GM19397 (cell line): ENCODE results near the gene RASSF3.
"Not testable (repeated sequence)": the region's sequence is repeated elsewhere in the genome, so short reads cannot be mapped to it uniquely, and the experiment has no call there.

ENCODE experiments used
- ATAC-seq: cut with Tn5 transposase; IDR thresholded peaks from one replicate; pipeline ENCODE4 v1.9.1; 2021; ENCODE audit warnings: mild to moderate bottlenecking, moderate library complexity; ENCODE audit not compliant: unreplicated experiment

RASSF3 gene

DNA sequence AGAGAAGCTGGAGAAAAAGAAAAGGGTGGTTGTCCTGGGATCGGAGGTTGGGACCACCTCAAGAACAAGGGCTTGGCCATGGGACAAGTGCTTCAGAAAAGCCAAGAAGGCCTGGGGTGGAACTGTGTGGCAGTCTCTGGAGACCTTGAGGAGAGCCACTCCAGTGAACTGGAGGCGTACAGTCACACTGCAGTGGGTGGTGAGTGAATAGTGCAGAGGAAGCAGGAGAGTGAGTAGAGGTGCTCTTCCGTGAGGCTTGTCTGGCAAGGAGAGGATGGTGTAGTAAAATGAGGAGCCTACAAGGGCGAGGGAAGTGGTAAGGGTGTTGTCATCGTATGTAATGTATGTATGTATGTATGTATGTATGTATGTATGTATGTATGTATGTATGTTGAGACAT, 20.9 kb downstream of the RASSF3 start:
- ATAC-seq = peak; percentile 69

DNA sequence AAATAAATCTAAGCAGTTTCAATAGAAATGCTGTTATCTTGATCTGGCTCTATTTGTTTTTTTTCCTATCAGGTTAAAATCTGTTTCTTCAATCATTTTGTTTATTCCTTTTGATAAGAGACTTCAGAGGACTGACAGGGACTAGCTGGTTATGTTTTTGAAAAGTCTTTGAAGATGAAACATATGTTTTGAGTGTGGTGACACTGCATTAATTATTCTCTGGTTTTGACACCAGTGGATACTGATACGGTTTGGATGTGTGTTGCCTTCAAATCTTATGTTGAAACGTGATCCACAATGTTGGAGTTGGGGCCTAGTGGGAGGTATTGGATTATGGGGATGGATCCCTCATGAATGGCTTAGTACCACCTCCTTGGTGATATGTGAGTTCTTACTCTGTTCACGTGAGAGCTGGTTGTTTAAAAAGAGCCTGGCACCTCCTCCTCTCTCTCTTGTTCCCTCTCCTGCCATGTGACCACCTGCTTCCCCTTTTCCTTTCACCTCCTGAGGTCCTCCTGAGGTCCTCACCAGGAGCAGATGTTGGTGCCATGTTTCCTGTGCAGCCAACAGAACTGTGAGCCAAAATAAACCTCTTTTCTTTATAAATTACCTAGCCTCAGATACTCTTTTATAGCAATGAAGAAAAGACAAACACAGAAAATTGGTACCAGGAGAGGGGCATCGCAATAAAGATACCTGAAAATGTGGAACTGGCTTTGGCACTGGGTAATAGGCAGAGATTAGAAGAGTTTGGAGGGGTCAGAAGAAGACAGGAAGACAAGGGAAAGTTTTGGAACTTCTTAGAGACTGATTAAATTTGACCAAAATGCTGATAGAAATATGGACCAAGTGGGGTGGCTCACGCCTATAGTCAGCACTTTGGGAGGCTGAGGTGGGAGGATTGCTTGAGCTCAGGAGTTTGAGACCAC, 23.0 kb downstream of the RASSF3 start:
- ATAC-seq = no peak

DNA sequence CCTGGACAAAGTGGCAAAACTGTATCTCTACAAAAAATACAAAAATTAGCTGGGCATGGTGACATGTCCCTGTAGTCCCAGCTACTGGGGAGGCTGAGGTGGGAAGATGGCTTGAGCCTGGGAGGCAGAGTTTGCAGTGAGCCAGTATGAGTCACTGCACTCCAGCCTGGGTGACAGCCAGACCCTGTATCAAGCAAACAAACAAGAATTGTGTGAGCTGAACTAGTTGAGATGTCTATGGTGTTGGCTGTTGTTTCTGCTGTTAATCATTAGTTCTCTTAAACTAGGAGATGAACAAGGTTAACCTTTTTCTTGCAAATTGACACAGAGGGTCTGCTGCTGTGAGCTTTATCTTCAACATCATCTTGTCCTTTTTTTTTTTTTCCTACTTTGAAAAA, 23.6 kb downstream of the RASSF3 start:
- no peak for ATAC-seq

DNA sequence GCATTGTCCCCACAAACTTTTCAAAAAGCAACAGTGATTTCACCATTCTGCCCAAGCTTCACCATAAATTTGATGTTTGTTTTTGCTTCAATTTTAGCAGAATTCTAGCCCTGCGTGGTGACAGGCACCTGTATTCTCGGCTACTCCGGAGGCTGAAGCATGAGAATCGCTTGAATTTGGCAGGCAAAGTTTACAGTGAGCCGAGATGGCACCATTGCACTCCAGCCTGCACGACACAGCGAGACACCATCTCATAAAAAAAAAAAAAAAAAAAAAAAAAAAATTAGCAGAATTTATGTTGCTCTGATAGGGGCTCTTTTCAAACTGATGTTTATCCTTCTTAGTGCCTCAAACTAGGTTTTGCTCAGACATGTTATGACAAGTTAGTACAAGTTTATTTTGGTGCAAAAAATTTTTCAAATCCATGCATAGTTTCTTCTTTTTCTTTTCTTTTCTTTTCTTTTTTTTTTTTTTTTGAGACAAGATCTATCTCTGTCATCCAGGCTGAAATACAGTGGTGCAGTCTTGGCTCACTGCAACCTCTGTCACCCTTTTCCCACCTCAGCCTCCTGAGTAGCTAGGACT, 24.3 kb downstream of the RASSF3 start:
- ATAC-seq = no peak

DNA sequence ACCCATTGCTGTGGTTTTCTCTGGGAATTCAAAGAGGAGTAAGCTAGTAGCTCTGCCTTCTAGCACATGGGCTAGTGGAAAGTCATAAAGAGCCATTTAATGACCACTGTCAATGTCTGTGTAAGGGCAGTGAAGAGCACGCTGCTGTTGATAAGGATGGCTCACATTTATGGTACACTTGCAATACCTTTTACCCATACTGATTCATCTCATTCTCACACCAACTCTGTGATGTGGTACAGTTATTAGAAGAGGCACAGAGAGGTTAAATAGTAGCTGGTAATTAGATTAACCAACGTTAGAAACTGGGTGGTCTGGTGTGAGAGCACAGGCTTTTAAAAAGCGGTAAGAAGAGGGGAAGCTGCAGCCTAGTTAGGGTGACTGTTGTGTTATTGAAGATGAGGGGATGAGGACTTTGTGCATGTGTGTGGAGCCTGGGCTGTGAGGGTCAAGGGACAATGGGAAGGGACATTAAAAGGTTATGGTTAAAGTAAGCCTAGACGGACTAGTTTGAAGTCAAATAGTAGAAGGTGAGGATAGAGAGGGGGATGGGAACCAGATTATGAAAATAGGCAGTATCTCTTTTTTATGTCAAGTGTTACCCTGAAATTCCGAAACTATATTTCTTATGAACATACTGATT, 25.2 kb downstream of the RASSF3 start:
- ATAC-seq = no peak

DNA sequence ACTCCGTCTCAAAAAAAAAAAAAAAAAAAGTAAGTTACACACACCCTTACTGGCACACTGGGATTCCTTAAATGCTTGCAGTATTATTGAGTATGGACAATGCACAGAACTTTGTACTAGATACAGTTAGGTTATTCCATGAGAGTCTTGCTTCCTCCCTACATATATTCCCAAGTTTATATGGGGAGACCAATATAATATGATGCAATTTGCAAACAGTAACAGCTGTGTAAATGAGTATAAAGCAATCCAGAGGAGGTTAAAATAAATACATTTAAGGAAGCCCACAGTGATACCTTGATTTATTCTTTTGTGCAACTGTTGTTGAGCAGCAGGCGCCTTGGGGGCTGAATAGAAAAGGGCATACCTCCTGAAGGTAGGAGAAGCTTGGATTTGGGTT, 26.6 kb downstream of the RASSF3 start:
- no peak for ATAC-seq

DNA sequence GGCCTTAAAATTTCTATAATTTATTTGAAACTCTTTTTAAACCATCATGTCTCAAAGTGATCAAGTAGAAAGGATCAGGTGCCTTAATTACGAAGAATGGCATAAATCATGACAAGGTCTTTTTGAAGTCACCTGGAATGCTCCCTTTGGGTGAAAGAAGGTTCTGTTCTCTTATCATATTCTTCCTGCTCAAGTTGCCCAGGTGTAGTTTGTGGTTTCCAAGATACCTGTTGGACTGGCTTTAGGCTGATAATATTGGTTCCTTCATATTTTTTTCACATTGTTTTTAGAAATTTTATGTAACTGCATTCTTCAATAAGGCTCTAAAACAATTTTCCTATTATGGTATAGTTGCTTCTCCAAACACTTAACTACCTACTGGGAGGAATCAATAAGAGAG, 29.2 kb downstream of the RASSF3 start:
- ATAC-seq = no peak

DNA sequence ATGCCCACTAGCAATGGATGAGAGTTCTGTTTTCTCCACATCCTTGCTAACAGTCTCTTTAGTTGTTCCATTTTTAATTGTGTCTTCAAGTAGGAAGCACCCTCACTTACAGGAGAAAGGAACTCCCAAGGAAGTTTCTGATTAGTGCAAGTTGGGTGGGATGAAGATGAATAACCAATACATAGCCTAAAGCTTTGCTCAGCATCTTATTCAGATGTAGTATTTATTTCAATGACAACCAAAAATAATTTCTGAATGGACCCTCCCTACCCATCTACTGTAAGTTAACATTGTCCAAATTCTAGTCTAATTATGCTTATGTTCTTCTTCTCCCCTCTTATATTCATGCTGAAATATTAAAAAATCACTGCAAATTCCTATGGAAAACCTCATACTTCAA, 36.0 kb downstream of the RASSF3 start:
- no peak for ATAC-seq

DNA sequence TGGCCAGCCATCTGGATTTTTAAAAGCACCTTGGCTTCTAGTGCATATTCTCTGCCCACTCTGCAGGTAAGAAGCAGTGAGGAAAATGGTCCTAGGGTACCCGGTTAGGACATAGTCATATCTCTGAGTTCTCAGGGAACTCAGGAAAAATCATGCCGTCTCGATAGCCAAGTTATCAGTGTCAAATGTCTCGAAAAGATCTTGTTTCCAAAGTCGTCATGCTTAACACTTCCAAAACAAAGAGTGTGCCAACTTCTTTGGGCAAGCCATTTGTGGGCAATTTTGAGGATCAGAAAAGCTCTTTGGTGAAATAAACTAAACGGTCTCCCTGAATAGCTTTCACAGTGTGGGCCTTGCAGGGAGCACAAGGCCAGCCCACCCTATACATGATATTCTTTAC, 39.2 kb downstream of the RASSF3 start:
- no peak for ATAC-seq

DNA sequence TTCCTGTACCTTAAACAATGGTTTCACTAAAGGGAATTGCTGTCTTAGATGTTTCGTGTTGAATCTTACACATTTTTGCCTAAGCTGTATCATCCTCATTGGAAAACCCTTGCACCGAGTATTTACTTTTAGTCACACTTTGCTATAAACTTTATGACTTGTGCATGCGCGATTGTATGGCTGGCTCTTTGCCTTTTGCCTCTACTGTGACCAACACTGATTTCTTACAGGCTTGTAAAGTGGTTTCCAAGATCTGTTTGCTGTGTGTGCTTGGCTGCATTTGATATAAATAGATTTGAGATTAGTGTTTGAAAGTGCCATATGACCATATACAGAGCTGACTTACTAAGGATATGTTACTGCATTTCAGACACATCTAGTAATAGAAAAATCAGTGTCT, 40.5 kb downstream of the RASSF3 start:
- ATAC-seq = no peak

DNA sequence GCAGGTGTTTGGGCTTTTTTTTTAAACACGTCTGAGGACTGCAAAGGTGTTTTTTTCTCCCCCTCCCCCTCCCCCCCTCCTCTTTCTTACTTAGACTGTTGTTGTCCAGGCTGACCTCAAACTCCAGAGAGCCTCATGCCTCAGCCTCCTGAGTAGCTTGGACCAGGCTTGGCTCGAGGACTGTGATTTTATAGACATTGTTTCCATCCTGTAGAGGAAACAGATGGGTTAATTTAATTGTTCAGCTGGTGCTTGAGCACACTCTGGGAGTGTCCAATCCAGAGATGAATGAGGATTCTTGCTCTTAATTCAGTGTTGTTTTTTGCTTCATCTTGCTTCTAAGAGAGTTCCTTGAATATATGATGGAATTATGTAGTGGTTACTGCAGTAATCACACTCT, 42.1 kb downstream of the RASSF3 start:
- ATAC-seq = no peak

DNA sequence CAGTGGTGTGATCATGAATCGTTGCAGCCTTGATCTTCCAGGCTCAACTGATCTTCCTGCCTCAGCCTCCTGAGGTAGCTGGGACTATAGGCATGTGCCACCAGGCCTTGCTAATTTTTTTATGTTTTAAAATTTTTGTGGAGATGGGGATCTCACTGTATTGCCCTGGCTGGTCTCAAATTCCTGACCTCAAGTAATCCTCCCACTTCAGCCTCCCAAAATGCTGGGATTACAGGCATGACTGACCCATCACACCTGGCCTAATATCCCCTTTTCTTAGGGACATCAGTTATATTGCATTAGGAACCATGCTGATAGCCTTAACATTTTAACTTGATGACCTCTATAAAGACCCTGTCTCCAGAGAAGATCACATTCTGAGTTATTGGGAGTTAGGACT, 42.8 kb downstream of the RASSF3 start:
- ATAC-seq = no peak

DNA sequence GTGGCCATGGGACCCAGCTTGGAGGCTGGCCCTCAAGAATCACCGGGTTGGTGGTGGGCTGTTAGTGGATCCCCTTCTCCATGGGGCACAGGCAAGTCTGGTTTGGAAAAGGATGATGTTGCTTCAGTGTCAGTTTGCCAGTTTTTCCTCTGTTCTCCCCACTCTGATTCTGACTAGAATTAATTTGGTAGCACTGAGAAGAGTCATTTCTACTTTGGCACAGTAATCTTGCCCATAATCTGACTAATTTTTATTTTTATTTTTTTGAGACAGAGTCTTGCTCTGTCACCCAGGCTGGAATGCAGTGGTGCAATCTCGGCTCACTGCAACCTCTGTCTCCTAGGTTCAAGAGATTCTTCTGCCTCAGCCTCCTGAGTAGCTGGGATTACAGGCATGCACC, 43.6 kb downstream of the RASSF3 start:
- ATAC-seq = not testable (repeated sequence)

DNA sequence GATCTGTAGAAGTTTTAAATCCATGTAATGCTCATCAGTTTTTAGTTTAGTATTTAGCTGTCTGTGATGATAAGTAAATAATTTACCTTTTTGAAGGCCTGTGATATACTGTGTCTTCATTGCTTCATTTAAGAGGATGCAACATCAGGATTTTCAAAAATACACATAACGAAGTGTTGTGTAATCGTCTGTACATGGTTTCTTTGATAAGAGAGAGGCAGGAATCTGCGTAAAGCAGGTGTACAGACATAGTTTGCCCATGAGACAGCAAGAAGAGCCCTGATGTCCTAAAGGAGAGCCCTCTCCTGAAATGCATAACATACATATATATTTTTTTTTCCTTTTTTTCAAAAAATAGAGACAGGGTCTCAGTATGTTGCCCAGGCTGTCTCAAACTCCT, 44.8 kb downstream of the RASSF3 start:
- no peak for ATAC-seq

DNA sequence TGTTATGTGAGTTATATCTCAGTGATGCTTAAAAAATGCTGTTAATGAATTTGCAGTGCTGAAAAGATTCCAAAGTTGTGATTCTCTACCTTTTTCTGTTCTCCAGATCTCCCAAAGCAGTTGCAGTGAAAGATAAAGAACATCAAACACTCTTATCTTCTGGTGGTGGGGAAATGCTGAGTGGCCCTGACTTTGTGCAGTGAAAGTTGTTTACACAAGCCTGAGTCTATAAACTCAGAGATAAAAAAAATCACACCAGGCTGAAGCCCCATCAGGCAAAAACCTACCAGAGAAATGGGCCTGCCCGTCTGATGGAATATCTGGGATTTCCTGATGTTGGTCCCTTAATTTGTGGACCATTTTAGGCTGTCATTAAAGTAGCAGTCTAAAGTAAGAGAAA, 46.1 kb downstream of the RASSF3 start:
- ATAC-seq = no peak

DNA sequence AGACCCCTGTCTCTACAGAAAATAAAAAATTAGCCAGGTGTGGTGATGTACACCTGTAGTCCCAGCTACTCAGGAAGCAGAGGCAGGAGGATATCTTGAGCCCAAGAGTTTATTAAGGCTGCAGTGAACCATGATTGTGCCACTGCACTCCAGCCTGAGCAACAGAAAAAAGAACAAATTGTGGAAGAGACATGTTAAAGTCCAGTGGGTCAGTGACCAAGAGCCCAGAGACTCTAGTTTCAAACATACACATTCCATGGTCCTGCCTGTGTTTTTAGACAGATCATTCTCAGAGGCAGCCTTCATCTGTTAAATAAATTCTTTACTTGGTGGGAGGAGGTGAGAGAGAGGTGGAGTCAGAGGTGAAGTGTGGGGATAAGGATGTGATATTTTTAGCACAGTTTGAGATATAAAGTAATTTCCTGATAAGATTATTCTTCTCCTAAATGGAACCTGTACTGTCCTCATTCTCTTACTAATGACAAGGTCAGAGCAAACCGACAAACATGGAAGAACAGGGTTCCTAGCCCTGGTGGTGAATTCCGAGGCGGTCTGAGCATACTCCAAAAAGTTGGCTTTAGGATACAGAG, 48.7 kb downstream of the RASSF3 start:
- ATAC-seq = no peak

DNA sequence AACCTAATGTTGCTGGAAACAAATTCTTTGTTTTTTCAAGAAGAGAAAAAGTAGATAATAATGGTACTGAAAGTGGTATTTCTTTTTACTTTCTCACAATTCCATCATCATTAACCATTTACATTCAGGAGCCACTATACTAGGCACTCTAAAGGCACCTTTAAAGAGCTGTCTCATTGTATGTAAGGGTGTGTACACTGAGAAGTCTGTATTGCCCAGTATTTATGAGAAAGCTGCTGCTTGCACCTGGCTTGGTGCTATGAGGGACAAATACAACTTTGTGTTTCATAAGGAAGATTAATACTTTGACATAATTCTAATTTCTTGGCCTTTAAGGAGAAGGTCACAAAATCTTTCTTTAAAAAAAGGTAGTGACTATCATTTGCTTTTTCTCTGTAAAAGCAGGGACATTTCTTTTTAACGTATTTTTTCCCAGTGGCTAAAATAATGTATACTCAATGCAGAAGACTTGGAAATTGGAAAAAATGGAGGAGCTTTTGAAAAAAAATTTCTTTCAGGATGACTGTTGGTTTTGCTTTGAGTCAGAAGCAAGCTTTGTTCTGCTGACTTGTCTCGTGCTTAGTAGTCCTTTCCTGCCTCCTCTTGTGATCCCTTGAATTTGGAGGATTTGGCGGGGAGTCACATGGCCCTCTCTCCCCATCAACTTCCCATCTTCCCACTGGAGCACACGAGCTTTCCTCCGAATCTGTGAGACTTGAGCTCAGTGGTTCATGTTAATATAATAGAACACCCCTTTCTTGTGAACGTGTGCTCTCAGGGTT, 50.1 kb downstream of the RASSF3 start:
- no peak for ATAC-seq

DNA sequence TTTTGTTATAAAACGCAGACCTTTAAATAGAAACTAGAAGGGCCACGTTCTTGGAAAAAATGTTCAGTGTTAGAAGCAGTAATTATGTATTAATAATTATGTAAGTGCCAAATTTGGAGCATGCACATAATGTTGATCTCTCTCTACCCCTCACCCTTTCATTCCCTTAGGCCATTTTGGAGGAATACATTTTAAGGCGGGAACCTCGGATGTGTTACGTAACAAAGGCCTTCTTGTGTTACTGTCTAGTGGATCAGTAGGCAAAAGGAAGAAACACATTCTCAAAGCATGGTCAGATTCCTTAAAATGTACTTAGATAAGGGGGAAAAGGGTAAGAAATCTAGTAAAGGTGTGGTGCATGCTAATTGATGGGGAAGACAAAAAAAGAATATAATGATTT, 52.7 kb downstream of the RASSF3 start:
- no peak for ATAC-seq

DNA sequence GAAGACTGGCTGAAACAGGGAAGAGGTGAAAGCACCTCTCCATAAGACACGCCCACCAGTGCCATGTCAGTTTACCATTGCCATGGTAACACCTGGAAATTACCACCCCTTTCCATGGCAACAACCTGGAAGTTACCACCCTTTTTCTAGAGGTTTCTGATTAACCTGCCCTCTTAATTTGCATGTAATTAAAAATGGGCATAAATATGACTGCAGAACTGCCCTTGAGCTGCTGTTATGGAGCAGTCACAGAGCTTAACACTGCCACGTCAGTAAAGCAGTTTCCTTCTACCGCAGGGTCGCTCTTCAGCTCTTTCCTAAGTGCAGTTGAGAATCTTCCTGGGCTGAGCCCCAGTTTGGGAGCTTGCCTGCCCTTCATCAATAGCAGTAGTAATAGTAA, 55.2 kb downstream of the RASSF3 start:
- peak; percentile 36 for ATAC-seq

DNA sequence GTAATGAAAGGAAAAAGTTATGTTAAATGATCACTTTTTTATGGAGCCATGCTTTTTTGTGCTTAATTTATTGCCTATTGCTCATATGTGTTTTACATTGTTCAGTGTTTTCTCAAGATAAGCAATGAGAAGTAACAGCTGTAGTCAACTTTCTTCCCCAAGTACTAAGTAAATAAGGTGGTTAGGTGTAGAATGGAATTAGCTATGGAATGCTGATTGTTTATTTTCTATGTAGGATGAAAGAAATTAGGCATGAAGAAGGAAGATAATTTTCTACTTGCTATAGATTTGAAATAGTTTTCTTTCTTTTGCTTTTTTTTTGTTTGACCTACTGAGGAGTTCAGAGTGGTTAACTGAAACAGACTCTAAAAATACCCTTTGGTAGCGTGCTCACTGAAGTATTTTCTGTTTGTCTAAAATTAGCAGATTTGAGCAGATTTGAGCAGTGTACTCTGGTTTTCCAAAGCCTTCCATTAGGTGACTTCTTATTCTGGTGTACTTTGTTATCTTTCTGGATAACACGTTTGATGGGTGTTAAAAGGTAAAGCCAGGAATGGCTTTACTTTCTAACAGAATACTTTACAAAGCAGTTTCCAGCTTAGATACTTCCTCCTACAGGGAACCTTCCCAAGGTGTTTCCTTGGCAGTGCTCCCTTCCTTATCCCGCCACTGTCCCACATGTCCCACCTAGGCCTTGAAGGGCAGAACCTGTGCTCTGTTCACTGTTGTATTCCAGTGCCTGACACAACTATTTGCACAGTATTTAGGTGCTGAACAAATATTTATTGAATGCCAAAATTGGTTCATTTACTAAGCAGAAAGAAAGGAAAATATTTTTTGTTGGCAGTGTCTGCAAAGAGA, 56.0 kb downstream of the RASSF3 start:
- no peak for ATAC-seq
